GM23338 (cell line): ENCODE results near the gene CBFA2T2.

Source experiments
- CREB1 ChIP-seq: fragments of 250-450 bp; sonication (Bioruptor Pico); IDR thresholded peaks from 2 replicates; pipeline ENCODE4 v1.5.0; 2020; ENCODE audit warnings: low read depth, mild to moderate bottlenecking, moderate library complexity
- CTCF ChIP-seq, 2 experiments: fragments of 200-600 bp in 1 of 2; sonication (generic) in 1 of 2; conservative IDR thresholded peaks; 2 replicates each; pipeline versions ENCODE4 v1.5.1 to v1.6.1; 2016 to 2017; ENCODE audit warnings: antibody characterized with exemption in 2 of 2, low read depth in 2 of 2, mild to moderate bottlenecking in 2 of 2, moderate library complexity in 1 of 2
- EZH2 ChIP-seq: fragments of 200-600 bp; sonication (generic); IDR thresholded peaks from one replicate; pipeline ENCODE4 v1.8.0; 2017; ENCODE audit warnings: antibody characterized with exemption, mild to moderate bottlenecking, low read depth; ENCODE audit not compliant: unreplicated experiment
- EZH2phosphoT487 ChIP-seq: fragments of 200-600 bp; sonication (generic); IDR thresholded peaks from one replicate; pipeline ENCODE4 v1.8.1; 2018; ENCODE audit warnings: antibody characterized with exemption; ENCODE audit not compliant: unreplicated experiment
- JUNB ChIP-seq: IDR thresholded peaks from one replicate; pipeline ENCODE4 v1.6.1; 2016; ENCODE audit warnings: antibody characterized with exemption; ENCODE audit not compliant: unreplicated experiment
- NANOG ChIP-seq: IDR thresholded peaks from 2 replicates; pipeline ENCODE4 v1.6.1; 2016; ENCODE audit warnings: antibody characterized with exemption, borderline replicate concordance
- POLR2AphosphoS5 ChIP-seq: IDR thresholded peaks from 2 replicates; pipeline ENCODE4 v1.6.1; 2016; ENCODE audit warnings: antibody characterized with exemption, low read depth
- STAT1 ChIP-seq: IDR thresholded peaks from one replicate; pipeline ENCODE4 v1.6.1; 2016; ENCODE audit warnings: antibody characterized with exemption; ENCODE audit not compliant: unreplicated experiment
- ZNF114 ChIP-seq: fragments of 250-450 bp; sonication (Bioruptor Pico); IDR thresholded peaks from 2 replicates; pipeline ENCODE4 v1.5.0; 2020; ENCODE audit warnings: mild to moderate bottlenecking, moderate library complexity
- TF ChIP-seq, protein P1 (sequence below): fragments of 250-450 bp; sonication (Bioruptor Pico); IDR thresholded peaks from 2 replicates; pipeline ENCODE4 v1.5.0; 2020; ENCODE audit warnings: mild to moderate bottlenecking, moderate library complexity
- TF ChIP-seq, protein P2 (sequence below): IDR thresholded peaks from one replicate; pipeline ENCODE4 v1.6.1; 2018; ENCODE audit warnings: antibody characterized with exemption; ENCODE audit not compliant: unreplicated experiment
- TF ChIP-seq, protein P3 (sequence below): IDR thresholded peaks from 2 replicates; pipeline ENCODE4 v1.6.1; 2016; ENCODE audit warnings: antibody characterized with exemption

- TF ChIP-seq CTCF (conservative IDR thresholded peaks at IDR 0.05; ENCODE audit: low read depth in 2 of 2) (no peak), EZH2 (no peak), EZH2phosphoT487 (no peak), POLR2AphosphoS5 (no peak), NANOG (no peak), JUNB (no peak), STAT1 (no peak), CREB1 (no peak), ZNF114 (CRISPR knock-in tag) (no peak)
- TF ChIP-seq, protein P1, sequence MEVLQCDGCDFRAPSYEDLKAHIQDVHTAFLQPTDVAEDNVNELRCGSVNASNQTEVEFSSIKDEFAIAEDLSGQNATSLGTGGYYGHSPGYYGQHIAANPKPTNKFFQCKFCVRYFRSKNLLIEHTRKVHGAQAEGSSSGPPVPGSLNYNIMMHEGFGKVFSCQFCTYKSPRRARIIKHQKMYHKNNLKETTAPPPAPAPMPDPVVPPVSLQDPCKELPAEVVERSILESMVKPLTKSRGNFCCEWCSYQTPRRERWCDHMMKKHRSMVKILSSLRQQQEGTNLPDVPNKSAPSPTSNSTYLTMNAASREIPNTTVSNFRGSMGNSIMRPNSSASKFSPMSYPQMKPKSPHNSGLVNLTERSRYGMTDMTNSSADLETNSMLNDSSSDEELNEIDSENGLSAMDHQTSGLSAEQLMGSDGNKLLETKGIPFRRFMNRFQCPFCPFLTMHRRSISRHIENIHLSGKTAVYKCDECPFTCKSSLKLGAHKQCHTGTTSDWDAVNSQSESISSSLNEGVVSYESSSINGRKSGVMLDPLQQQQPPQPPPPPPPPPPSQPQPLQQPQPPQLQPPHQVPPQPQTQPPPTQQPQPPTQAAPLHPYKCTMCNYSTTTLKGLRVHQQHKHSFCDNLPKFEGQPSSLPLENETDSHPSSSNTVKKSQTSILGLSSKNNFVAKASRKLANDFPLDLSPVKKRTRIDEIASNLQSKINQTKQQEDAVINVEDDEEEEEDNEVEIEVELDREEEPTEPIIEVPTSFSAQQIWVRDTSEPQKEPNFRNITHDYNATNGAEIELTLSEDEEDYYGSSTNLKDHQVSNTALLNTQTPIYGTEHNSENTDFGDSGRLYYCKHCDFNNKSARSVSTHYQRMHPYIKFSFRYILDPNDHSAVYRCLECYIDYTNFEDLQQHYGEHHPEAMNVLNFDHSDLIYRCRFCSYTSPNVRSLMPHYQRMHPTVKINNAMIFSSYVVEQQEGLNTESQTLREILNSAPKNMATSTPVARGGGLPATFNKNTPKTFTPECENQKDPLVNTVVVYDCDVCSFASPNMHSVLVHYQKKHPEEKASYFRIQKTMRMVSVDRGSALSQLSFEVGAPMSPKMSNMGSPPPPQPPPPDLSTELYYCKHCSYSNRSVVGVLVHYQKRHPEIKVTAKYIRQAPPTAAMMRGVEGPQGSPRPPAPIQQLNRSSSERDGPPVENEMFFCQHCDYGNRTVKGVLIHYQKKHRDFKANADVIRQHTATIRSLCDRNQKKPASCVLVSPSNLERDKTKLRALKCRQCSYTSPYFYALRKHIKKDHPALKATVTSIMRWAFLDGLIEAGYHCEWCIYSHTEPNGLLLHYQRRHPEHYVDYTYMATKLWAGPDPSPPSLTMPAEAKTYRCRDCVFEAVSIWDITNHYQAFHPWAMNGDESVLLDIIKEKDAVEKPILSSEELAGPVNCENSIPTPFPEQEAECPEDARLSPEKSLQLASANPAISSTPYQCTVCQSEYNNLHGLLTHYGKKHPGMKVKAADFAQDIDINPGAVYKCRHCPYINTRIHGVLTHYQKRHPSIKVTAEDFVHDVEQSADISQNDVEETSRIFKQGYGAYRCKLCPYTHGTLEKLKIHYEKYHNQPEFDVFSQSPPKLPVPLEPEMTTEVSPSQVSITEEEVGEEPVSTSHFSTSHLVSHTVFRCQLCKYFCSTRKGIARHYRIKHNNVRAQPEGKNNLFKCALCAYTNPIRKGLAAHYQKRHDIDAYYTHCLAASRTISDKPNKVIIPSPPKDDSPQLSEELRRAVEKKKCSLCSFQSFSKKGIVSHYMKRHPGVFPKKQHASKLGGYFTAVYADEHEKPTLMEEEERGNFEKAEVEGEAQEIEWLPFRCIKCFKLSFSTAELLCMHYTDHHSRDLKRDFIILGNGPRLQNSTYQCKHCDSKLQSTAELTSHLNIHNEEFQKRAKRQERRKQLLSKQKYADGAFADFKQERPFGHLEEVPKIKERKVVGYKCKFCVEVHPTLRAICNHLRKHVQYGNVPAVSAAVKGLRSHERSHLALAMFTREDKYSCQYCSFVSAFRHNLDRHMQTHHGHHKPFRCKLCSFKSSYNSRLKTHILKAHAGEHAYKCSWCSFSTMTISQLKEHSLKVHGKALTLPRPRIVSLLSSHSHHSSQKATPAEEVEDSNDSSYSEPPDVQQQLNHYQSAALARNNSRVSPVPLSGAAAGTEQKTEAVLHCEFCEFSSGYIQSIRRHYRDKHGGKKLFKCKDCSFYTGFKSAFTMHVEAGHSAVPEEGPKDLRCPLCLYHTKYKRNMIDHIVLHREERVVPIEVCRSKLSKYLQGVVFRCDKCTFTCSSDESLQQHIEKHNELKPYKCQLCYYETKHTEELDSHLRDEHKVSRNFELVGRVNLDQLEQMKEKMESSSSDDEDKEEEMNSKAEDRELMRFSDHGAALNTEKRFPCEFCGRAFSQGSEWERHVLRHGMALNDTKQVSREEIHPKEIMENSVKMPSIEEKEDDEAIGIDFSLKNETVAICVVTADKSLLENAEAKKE (CRISPR knock-in tag), result no peak
- TF ChIP-seq, protein P2, sequence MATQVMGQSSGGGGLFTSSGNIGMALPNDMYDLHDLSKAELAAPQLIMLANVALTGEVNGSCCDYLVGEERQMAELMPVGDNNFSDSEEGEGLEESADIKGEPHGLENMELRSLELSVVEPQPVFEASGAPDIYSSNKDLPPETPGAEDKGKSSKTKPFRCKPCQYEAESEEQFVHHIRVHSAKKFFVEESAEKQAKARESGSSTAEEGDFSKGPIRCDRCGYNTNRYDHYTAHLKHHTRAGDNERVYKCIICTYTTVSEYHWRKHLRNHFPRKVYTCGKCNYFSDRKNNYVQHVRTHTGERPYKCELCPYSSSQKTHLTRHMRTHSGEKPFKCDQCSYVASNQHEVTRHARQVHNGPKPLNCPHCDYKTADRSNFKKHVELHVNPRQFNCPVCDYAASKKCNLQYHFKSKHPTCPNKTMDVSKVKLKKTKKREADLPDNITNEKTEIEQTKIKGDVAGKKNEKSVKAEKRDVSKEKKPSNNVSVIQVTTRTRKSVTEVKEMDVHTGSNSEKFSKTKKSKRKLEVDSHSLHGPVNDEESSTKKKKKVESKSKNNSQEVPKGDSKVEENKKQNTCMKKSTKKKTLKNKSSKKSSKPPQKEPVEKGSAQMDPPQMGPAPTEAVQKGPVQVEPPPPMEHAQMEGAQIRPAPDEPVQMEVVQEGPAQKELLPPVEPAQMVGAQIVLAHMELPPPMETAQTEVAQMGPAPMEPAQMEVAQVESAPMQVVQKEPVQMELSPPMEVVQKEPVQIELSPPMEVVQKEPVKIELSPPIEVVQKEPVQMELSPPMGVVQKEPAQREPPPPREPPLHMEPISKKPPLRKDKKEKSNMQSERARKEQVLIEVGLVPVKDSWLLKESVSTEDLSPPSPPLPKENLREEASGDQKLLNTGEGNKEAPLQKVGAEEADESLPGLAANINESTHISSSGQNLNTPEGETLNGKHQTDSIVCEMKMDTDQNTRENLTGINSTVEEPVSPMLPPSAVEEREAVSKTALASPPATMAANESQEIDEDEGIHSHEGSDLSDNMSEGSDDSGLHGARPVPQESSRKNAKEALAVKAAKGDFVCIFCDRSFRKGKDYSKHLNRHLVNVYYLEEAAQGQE, result no peak
- TF ChIP-seq, protein P3, sequence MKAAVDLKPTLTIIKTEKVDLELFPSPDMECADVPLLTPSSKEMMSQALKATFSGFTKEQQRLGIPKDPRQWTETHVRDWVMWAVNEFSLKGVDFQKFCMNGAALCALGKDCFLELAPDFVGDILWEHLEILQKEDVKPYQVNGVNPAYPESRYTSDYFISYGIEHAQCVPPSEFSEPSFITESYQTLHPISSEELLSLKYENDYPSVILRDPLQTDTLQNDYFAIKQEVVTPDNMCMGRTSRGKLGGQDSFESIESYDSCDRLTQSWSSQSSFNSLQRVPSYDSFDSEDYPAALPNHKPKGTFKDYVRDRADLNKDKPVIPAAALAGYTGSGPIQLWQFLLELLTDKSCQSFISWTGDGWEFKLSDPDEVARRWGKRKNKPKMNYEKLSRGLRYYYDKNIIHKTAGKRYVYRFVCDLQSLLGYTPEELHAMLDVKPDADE, result no peak
These were observed 160.3 kb downstream of the CBFA2T2 start for GRCh38 chr20:33650111-33650752.
